Gastrocnemius medialis (tissue), 4 donors: Measurements from ENCODE around the gene RPS10. TPM values are rescaled to one million over a fixed set of nuclear protein-coding genes. Genes with fewer than 3 reads are reported as not detected.

Experiments
- ATAC-seq, 2 donors: fragments of 150-250 bp; one replicate each; pipeline ENCODE4 v1.9.1; 2016
- DNase-seq, 2 donors: peaks; one replicate each; pipeline ENCODE4 v3.0.0-alpha.2; 2019
- H3K27ac ChIP-seq, 4 donors: fragments of 200-600 bp; sonication (generic); 1 replicate in 1 of 4; 2 replicates in 3 of 4; pipeline ENCODE4 v1.5.1; 2016 to 2018; ENCODE audit warnings: mild to moderate bottlenecking in 2 of 4, moderate library complexity in 1 of 4
- H3K27me3 ChIP-seq, 3 donors: fragments of 200-600 bp; sonication (generic) in 2 of 3; 1 replicate in 1 of 3; 2 replicates in 2 of 3; pipeline versions ENCODE4 v1.5.1 to v1.6.0; 2016 to 2019; ENCODE audit warnings: mild to moderate bottlenecking in 1 of 3, moderate library complexity in 1 of 3
- H3K36me3 ChIP-seq, 2 donors: fragments of 200-600 bp; sonication (generic) in 1 of 2; one replicate each; pipeline ENCODE4 v1.5.1; 2017 to 2018
- H3K4me1 ChIP-seq, 2 donors: fragments of 200-600 bp; sonication (generic) in 1 of 2; one replicate each; pipeline ENCODE4 v1.5.1; 2016 to 2017; ENCODE audit warnings: mild to moderate bottlenecking in 2 of 2
- H3K4me3 ChIP-seq, 4 donors: fragments of 200-600 bp; sonication (generic) in 3 of 4; 1 replicate in 1 of 4; 2 replicates in 3 of 4; pipeline ENCODE4 v1.5.1; 2016 to 2019; ENCODE audit warnings: mild to moderate bottlenecking in 2 of 4
- H3K9me3 ChIP-seq, 3 donors: fragments of 200-600 bp; sonication (generic) in 2 of 3; 1 replicate in 1 of 3; 2 replicates in 2 of 3; pipeline ENCODE4 v1.5.1; 2016 to 2019
- CTCF ChIP-seq, 5 experiments: fragments of 450-650 bp in 3 of 5; fragments of 200-600 bp in 2 of 5; sonication (generic) in 2 of 5; IDR thresholded peaks in 4 of 5; conservative IDR thresholded peaks in 1 of 5; 1 replicate in 4 of 5; 2 replicates in 1 of 5; pipeline ENCODE4 v1.5.1; 2016 to 2019; ENCODE audit warnings: antibody characterized with exemption in 5 of 5, mild to moderate bottlenecking in 3 of 5, moderate library complexity in 3 of 5
- POLR2A ChIP-seq, 2 donors: fragments of 450-650 bp; IDR thresholded peaks; one replicate each; pipeline ENCODE4 v1.6.1; 2017; ENCODE audit warnings: antibody characterized with exemption in 2 of 2, mild to moderate bottlenecking in 2 of 2, moderate library complexity in 2 of 2
- in situ Hi-C, 4 donors: fragments of 200-750 bp; cut with MboI; loops; one replicate each; pipeline versions ENCODE4 v1.15.0 to v1.8.0; 2017; ENCODE audit warnings: low sequenced_read_pairs in 4 of 4
- intact Hi-C: fragments of 100-400 bp; cut with DNase I; formaldehyde crosslinking; loops from one replicate; pipeline ENCODE4 v1.15.1; 2023; ENCODE audit warnings: low total_unique reads
- total RNA-seq, 4 donors: library from RNA; depleted of rRNA; stranded (reverse); fragments of >200 nt; gene quantifications; one replicate each; pipeline versions ENCODE4 v1.1.0 to v1.2.3, GENCODE V29; 2016

The RPS10 gene
- total RNA-seq = 1,000 to 10,000 TPM; 1,471 to 2,243 (median 1,775) TPM

- peak; percentile 90 to 92 for DNase-seq
- Histone ChIP-seq H3K4me3 (peak within 1 kb of the TSS; percentile 80 to 96 (median 94)), H3K36me3 (peaks cover 3 to 43% of the 10 kb centered on the region in 2 donors), H3K4me1 (peaks cover 11 to 14% of the 10 kb centered on the region in 2 donors), H3K27ac (peak within 1 kb of the TSS; percentile 91 to 93 (median 92)), H3K27me3 (no peaks in the 10 kb centered on the region), H3K9me3 (no peaks in the 10 kb centered on the region)
- in situ Hi-C loops (no loop called here), intact Hi-C loops (no loop called here)
- ATAC-seq = peak; percentile 96 to 98
- TF ChIP-seq CTCF (IDR thresholded peaks at IDR 0.05 in 4 of 5, conservative IDR thresholded peaks at IDR 0.05 in 1 of 5) (no peak), POLR2A (IDR thresholded peaks at IDR 0.05) (peak; percentile 87 to 90)
Observed at GRCh38 chr6:34425498-34426410, at the start of gene RPS10. Gene RPS10, minus strand, starts transcription at chr6:34426069. Its CDS starts 848 bp downstream, at chr6:34425221.

- no peak for TF ChIP-seq CTCF (IDR thresholded peaks at IDR 0.05 in 4 of 5, conservative IDR thresholded peaks at IDR 0.05 in 1 of 5)
- TF ChIP-seq POLR2A (IDR thresholded peaks at IDR 0.05) = no peak
- no peaks in the 10 kb centered on the region for H3K9me3 ChIP-seq
- ATAC-seq = no peak
- intact Hi-C loops = no loop called here
- no peaks in the 10 kb centered on the region for H3K27me3 ChIP-seq
- no peak for DNase-seq
- H3K4me1 ChIP-seq = no peaks in the 10 kb centered on the region
- H3K36me3 ChIP-seq = no peaks in the 10 kb centered on the region
- H3K27ac ChIP-seq = no peak overlapping the region
- H3K4me3 ChIP-seq = no peak overlapping the region
- in situ Hi-C loops = no loop called here
Observed at GRCh38 chr6:34475238-34475682, 49.4 kb upstream of the RPS10 start.

- Histone ChIP-seq H3K27ac (no peak overlapping the region), H3K27me3 (no peaks in the 10 kb centered on the region), H3K36me3 (no peaks in the 10 kb centered on the region), H3K4me1 (no peaks in the 10 kb centered on the region), H3K9me3 (no peaks in the 10 kb centered on the region), H3K4me3 (no peak overlapping the region)
- in situ Hi-C loops = loop anchor here in 1 of 4 donors (25.0 kb wide), 1 partner anchor 138 kb away; no protein-coding TSS in a partner anchor
- intact Hi-C loops = no loop called here
- ATAC-seq (no peak), DNase-seq (no peak)
- no peak for TF ChIP-seq CTCF (IDR thresholded peaks at IDR 0.05 in 4 of 5, conservative IDR thresholded peaks at IDR 0.05 in 1 of 5)
- no peak for TF ChIP-seq POLR2A (IDR thresholded peaks at IDR 0.05)
Observed at GRCh38 chr6:34474754-34475153, 48.9 kb upstream of the RPS10 start.

- Histone ChIP-seq H3K27me3 (no peaks in the 10 kb centered on the region), H3K4me3 (no peak overlapping the region), H3K9me3 (no peaks in the 10 kb centered on the region), H3K27ac (no peak overlapping the region), H3K36me3 (no peaks in the 10 kb centered on the region), H3K4me1 (no peaks in the 10 kb centered on the region)
- in situ Hi-C loops = loop anchor here in 1 of 4 donors (25.0 kb wide), 1 partner anchor 138 kb away; no protein-coding TSS in a partner anchor
- intact Hi-C loops = no loop called here
- TF ChIP-seq CTCF (IDR thresholded peaks at IDR 0.05 in 4 of 5, conservative IDR thresholded peaks at IDR 0.05 in 1 of 5) (no peak), POLR2A (IDR thresholded peaks at IDR 0.05) (no peak)
- ATAC-seq = no peak
- no peak for DNase-seq
Observed at GRCh38 chr6:34473967-34474366, 48.1 kb upstream of the RPS10 start.
